Measurements from ENCODE around the gene IFNL3. TPM values are rescaled to one million over a fixed set of nuclear protein-coding genes. Genes with fewer than 3 reads are reported as not detected.
"Not testable (repeated sequence)": the region's sequence is repeated elsewhere in the genome, so short reads cannot be mapped to it uniquely, and the experiment has no call there.

The IFNL3 gene
- total RNA-seq, result not detected

- intact Hi-C loops (cut with DNase I); H3K36me3 ChIP-seq; H3K27ac ChIP-seq (replicated peaks in 1 of 4); DNase-seq (ENCODE audit: extremely low spot score); H3K4me3 ChIP-seq; H3K9me3 ChIP-seq: not testable (repeated sequence)
- Histone ChIP-seq H3K4me1 (peaks cover 11 to 18% (median 14%) of the 10 kb centered on the region in 4 donors), H3K27me3 (peaks cover 0 to 67% (median 23%) of the 10 kb centered on the region in 4 donors)
- WGBS, result 83% methylated on average over 7 of the region's 12 CpGs
Observed at GRCh38 chr19:39244410-39245100, at the start of gene IFNL3. Gene IFNL3, minus strand, starts transcription at chr19:39245006. Its CDS starts 39 bp downstream, at chr19:39244967.

- Histone ChIP-seq H3K4me3 (no peak overlapping the region), H3K36me3 (no peaks in the 10 kb centered on the region), H3K4me1 (no peaks in the 10 kb centered on the region), H3K9me3 (peaks cover 0 to 3% (median 0%) of the 10 kb centered on the region in 4 donors), H3K27ac (replicated peaks in 1 of 4) (no peak overlapping the region), H3K27me3 (peaks cover 0 to 49% (median 0%) of the 10 kb centered on the region in 4 donors)
- 53% methylated on average over 4 of the region's 4 CpGs for WGBS
- intact Hi-C loops (cut with DNase I), result no loop called here
- no peak for DNase-seq (ENCODE audit: extremely low spot score)
- TF ChIP-seq EP300 (IDR thresholded peaks at IDR 0.05), result no peak
- no peak for TF ChIP-seq POLR2A (IDR thresholded peaks at IDR 0.05; ENCODE audit: low read depth)
- TF ChIP-seq CTCF (IDR thresholded peaks at IDR 0.05), result no peak
Observed at GRCh38 chr19:39293394-39293793, 48.6 kb upstream of the IFNL3 start.

GRCh38 chr19:39284032-39284431 lies 39.2 kb upstream of the IFNL3 start:
- TF ChIP-seq POLR2AphosphoS5 (IDR thresholded peaks at IDR 0.05), result no peak
- TF ChIP-seq CTCF (IDR thresholded peaks at IDR 0.05), result no peak
- TF ChIP-seq EP300 (IDR thresholded peaks at IDR 0.05), result no peak
- TF ChIP-seq POLR2A (IDR thresholded peaks at IDR 0.05; ENCODE audit: low read depth), result no peak
- WGBS, result 84% methylated on average over 1 of the region's 1 CpG
- H3K9me3 ChIP-seq, result peaks cover 0 to 45% (median 21%) of the 10 kb centered on the region in 4 donors

GRCh38 chr19:39282021-39282420 lies 37.2 kb upstream of the IFNL3 start:
- Histone ChIP-seq H3K27me3 (peaks cover 0 to 13% (median 0%) of the 10 kb centered on the region in 4 donors), H3K4me3 (no peak overlapping the region), H3K4me1 (no peaks in the 10 kb centered on the region), H3K36me3 (no peaks in the 10 kb centered on the region), H3K27ac (replicated peaks in 1 of 4) (no peak overlapping the region), H3K9me3 (peaks cover 0 to 33% (median 18%) of the 10 kb centered on the region in 4 donors)
- DNase-seq (ENCODE audit: extremely low spot score), result no peak
- TF ChIP-seq POLR2AphosphoS5 (IDR thresholded peaks at IDR 0.05), result no peak
- no peak for TF ChIP-seq EP300 (IDR thresholded peaks at IDR 0.05)
- TF ChIP-seq CTCF (IDR thresholded peaks at IDR 0.05), result no peak
- TF ChIP-seq POLR2A (IDR thresholded peaks at IDR 0.05; ENCODE audit: low read depth), result no peak
- intact Hi-C loops (cut with DNase I), result no loop called here
- 79% methylated on average over 1 of the region's 1 CpG for WGBS

More at GRCh38 chr19:39284032-39284431, 39.2 kb upstream of the IFNL3 start:
- Histone ChIP-seq H3K4me1 (no peaks in the 10 kb centered on the region), H3K27ac (replicated peaks in 1 of 4) (no peak overlapping the region), H3K4me3 (no peak overlapping the region), H3K36me3 (no peaks in the 10 kb centered on the region), H3K27me3 (peaks cover 0 to 4% (median 0%) of the 10 kb centered on the region in 4 donors)
- DNase-seq (ENCODE audit: extremely low spot score), result no peak
- intact Hi-C loops (cut with DNase I), result no loop called here

GRCh38 chr19:39277598-39277997 lies 32.8 kb upstream of the IFNL3 start:
- TF ChIP-seq POLR2AphosphoS5 (IDR thresholded peaks at IDR 0.05), result no peak
- no peak for TF ChIP-seq CTCF (IDR thresholded peaks at IDR 0.05)
- TF ChIP-seq EP300 (IDR thresholded peaks at IDR 0.05), result no peak
- TF ChIP-seq POLR2A (IDR thresholded peaks at IDR 0.05; ENCODE audit: low read depth), result no peak
- DNase-seq (ENCODE audit: extremely low spot score), result no peak

More at GRCh38 chr19:39277598-39277997, 32.8 kb upstream of the IFNL3 start:
- H3K27me3 ChIP-seq, result peaks cover 0 to 17% (median 0%) of the 10 kb centered on the region in 4 donors
- H3K4me3 ChIP-seq, result no peak overlapping the region
- intact Hi-C loops (cut with DNase I), result no loop called here
- 80% methylated on average over 7 of the region's 7 CpGs for WGBS
- H3K4me1 ChIP-seq, result no peaks in the 10 kb centered on the region
- H3K9me3 ChIP-seq, result peaks cover 0 to 10% (median 5%) of the 10 kb centered on the region in 4 donors
- no peaks in the 10 kb centered on the region for H3K36me3 ChIP-seq
- H3K27ac ChIP-seq (replicated peaks in 1 of 4), result no peak overlapping the region

All from esophagus muscularis mucosa (tissue), 4 donors.